HepG2 (cell line): Measurements from ENCODE around the gene KIF15. TPM values are rescaled to one million over a fixed set of nuclear protein-coding genes. Genes with fewer than 3 reads are reported as not detected.

ENCODE experiments used
- ATAC-seq: fragments of 200-7000 bp; cut with Tn5 transposase; 3 replicates; pipeline ENCODE4 v1.9.1; 2020; ENCODE audit warnings: mild to moderate bottlenecking, moderate library complexity
- BruUV-seq: library from RNA; stranded (reverse); fragments of 400-500 nt; replicated peaks from 2 replicates; lab custom pipeline; 2021; lab: Mats Ljungman, UMichigan
- CTCF ChIA-PET: fragments of 300-600 bp; formaldehyde crosslinking; extraction: SDS; loops from one replicate; lab custom pipeline; 2021; ENCODE audit warnings: low total read pairs, inconsistent platforms, low intra/inter-chr PET ratio; lab: Yijun Ruan, JAX
- POLR2A ChIA-PET: fragments of 350-600 bp; sonication (Branson Sonifier 250); formaldehyde crosslinking; loops from one replicate; lab custom pipeline; 2020; ENCODE audit warnings: antibody characterized with exemption, inconsistent platforms; lab: Yijun Ruan, JAX
- DNase-seq: peaks from one replicate; pipeline ENCODE4 v3.0.0-alpha.2; 2015; ENCODE audit warnings: low spot score
- FAIRE-seq: peaks from 3 replicates; lab custom pipeline; 2011; peaks lifted over from hg19 to GRCh38; lab: Jason Lieb, UNC
- H2AFZ ChIP-seq: one replicate; pipeline ENCODE4 v1.6.1; 2011; ENCODE audit warnings: low read length, inconsistent platforms
- H3K27ac ChIP-seq: fragments of 300-600 bp; 3 replicates; pipeline ENCODE4 v1.8.0; 2011; ENCODE audit warnings: mixed run types, mild to moderate bottlenecking, mixed read lengths, low read length, inconsistent platforms; ENCODE audit not compliant: insufficient read depth; ENCODE audit errors: extremely low read length
- H3K27me3 ChIP-seq, 2 experiments: fragments of 200-600 bp in 1 of 2; 2 replicates in 1 of 2; 3 replicates in 1 of 2; pipeline versions ENCODE4 v1.6.0 to v1.8.0; 2011; ENCODE audit warnings: low read length in 2 of 2, mild to moderate bottlenecking in 2 of 2, moderate library complexity in 2 of 2, inconsistent platforms in 1 of 2; ENCODE audit not compliant: insufficient read depth in 2 of 2, control insufficient read depth in 1 of 2
- H3K36me3 ChIP-seq, 2 experiments: fragments of 200-600 bp in 1 of 2; replicated peaks in 1 of 2; 2 replicates in 1 of 2; 3 replicates in 1 of 2; pipeline versions ENCODE4 v1.5.1 to v1.8.0; 2011; ENCODE audit warnings: low read length in 2 of 2, inconsistent platforms in 1 of 2; ENCODE audit not compliant: insufficient read depth in 2 of 2, control insufficient read depth in 1 of 2
- H3K4me1 ChIP-seq: 2 replicates; pipeline ENCODE4 v1.5.1; 2012; ENCODE audit warnings: low read length, inconsistent platforms; ENCODE audit not compliant: insufficient read depth
- H3K4me2 ChIP-seq: 2 replicates; pipeline ENCODE4 v1.6.0; 2011; ENCODE audit warnings: low read depth, low read length, inconsistent platforms
- H3K4me3 ChIP-seq, 3 experiments: fragments of 200-600 bp in 1 of 3; sonication (generic), shearing (Covaris generic) in 1 of 3; replicated peaks in 1 of 3; 2 replicates each; pipeline ENCODE4 v1.5.1; 2011 to 2016; ENCODE audit warnings: low read length in 3 of 3, inconsistent platforms in 2 of 3, low read depth in 2 of 3, mild to moderate bottlenecking in 2 of 3, control low read depth in 1 of 3, mixed read lengths in 1 of 3; ENCODE audit not compliant: insufficient read depth in 1 of 3
- H3K79me2 ChIP-seq: one replicate; pipeline ENCODE4 v1.6.1; 2011; ENCODE audit warnings: low read length, inconsistent platforms; ENCODE audit not compliant: insufficient read depth
- H3K9ac ChIP-seq: 2 replicates; pipeline ENCODE4 v1.6.0; 2011; ENCODE audit warnings: mild to moderate bottlenecking, low read depth, low read length, inconsistent platforms; ENCODE audit not compliant: insufficient read depth
- H3K9me3 ChIP-seq: 2 replicates; pipeline ENCODE4 v1.5.1; 2012; ENCODE audit warnings: mild to moderate bottlenecking, low read length
- H4K20me1 ChIP-seq: 2 replicates; pipeline ENCODE4 v1.6.0; 2011; ENCODE audit warnings: inconsistent platforms, mild to moderate bottlenecking, low read length, moderate library complexity; ENCODE audit not compliant: insufficient read depth
- BCL6 ChIP-seq: IDR thresholded peaks from 2 replicates; pipeline ENCODE4 v1.6.1; 2016; ENCODE audit warnings: missing genetic modification reagents, missing compliant biosample characterization
- BHLHE40 ChIP-seq: IDR thresholded peaks from 2 replicates; pipeline ENCODE4 v1.6.1; 2011; ENCODE audit warnings: low read length, improper control_type of control experiment
- FOXA1 ChIP-seq, 2 experiments: fragments of 450-650 bp in 1 of 2; sonication (generic) in 1 of 2; formaldehyde crosslinking in 1 of 2; IDR thresholded peaks; 2 replicates each; pipeline versions ENCODE4 v1.4.0 to v1.6.1; 2016 to 2020; ENCODE audit warnings: missing genetic modification reagents in 1 of 2
- FOXA3 ChIP-seq: IDR thresholded peaks from 2 replicates; pipeline ENCODE4 v1.6.1; 2016; ENCODE audit warnings: missing genetic modification reagents, missing compliant biosample characterization
- FOXP1 ChIP-seq, 2 experiments: fragments of 450-650 bp in 1 of 2; IDR thresholded peaks; 2 replicates each; pipeline ENCODE4 v1.6.1; 2017 to 2018; ENCODE audit warnings: antibody characterized with exemption in 1 of 2
- HDAC1 ChIP-seq: sonication (generic); formaldehyde crosslinking; IDR thresholded peaks from 2 replicates; pipeline ENCODE4 v1.5.1; 2020; ENCODE audit warnings: mild to moderate bottlenecking, missing genetic modification reagents
- HDAC6 ChIP-seq: fragments of 200-600 bp; sonication (generic); IDR thresholded peaks from 2 replicates; pipeline ENCODE4 v1.7.0; 2017; ENCODE audit warnings: mild to moderate bottlenecking, antibody characterized with exemption, low read length, low read depth
- HIC2 ChIP-seq: sonication (generic); formaldehyde crosslinking; IDR thresholded peaks from 2 replicates; pipeline ENCODE4 v1.9.0; 2022; ENCODE audit warnings: low read depth, missing genetic modification reagents
- USF2 ChIP-seq, 2 experiments: sonication (generic) in 1 of 2; formaldehyde crosslinking in 1 of 2; IDR thresholded peaks; 2 replicates each; pipeline versions ENCODE4 v1.5.1 to v1.6.1; 2011 to 2020; ENCODE audit warnings: borderline replicate concordance in 1 of 2, low read depth in 1 of 2, low read length in 1 of 2, mild to moderate bottlenecking in 1 of 2, missing genetic modification reagents in 1 of 2, moderate library complexity in 1 of 2
- ZBTB38 ChIP-seq: sonication (generic); formaldehyde crosslinking; IDR thresholded peaks from 2 replicates; pipeline ENCODE4 v1.5.1; 2020; ENCODE audit warnings: mild to moderate bottlenecking, missing genetic modification reagents
- ZNF296 ChIP-seq: sonication (generic); formaldehyde crosslinking; conservative IDR thresholded peaks from 2 replicates; pipeline ENCODE4 v1.5.0; 2020; ENCODE audit warnings: mild to moderate bottlenecking, missing genetic modification reagents
- WGBS: methylation state at CpG from one replicate; pipeline ENCODE4 v1.1.6; 2017; ENCODE audit warnings: low lambda C conversion rate; 5-methylcytosine and 5-hydroxymethylcytosine counted together
- in situ Hi-C: cut with HindIII; loops from 2 replicates; pipeline ENCODE4 v1.10.0; 2017; ENCODE audit warnings: low pct_unique_long_range_greater_than_20kb; ENCODE audit not compliant: extremely low pct_ligation_motif_present
- intact Hi-C: fragments of 100-400 bp; cut with micrococcal nuclease; formaldehyde crosslinking; loops from one replicate; pipeline ENCODE4 v1.10.0; 2022; ENCODE audit not compliant: unreplicated experiment
- polyA plus RNA-seq, 8 experiments: library from polyadenylated mRNA; depleted of rRNA in 3 of 8; stranded (reverse) in 7 of 8; unstranded in 1 of 8; fragments of >200 nt; fragmentation: Illumina TruSeq in 4 of 8; extraction: Trizol in 4 of 8; gene quantifications; 2 replicates each; pipeline versions ENCODE4 v1.2.1 to v1.2.3, GENCODE V29; 2011 to 2016; ENCODE audit warnings: low read depth in 4 of 8, missing spikeins in 1 of 8, mixed read lengths in 1 of 8; ENCODE audit not compliant: insufficient read depth in 1 of 8
- total RNA-seq, 5 experiments: library from RNA; depleted of rRNA; stranded (reverse); fragments of >200 nt; fragmentation: Illumina TruSeq; extraction: Trizol; gene quantifications; 2 replicates each; pipeline ENCODE4 v1.2.3, GENCODE V29; 2016; ENCODE audit warnings: low read depth in 1 of 5

Gene KIF15
- total and polyA plus RNA-seq, 2 of the 13 experiments (the other 11 are each of a cell fraction or from before 2014, with no cell fraction given): 4.8 to 33.8 TPM

GRCh38 chr3:44870375-44871061 is 108.9 kb downstream of the KIF15 start:
- peak; percentile 84 for ATAC-seq
- ChIA-PET CTCF (no interaction called here), POLR2A (no interaction called here)
- no peak overlapping the region for H2AFZ ChIP-seq
- no peaks in the 10 kb centered on the region for H3K79me2 ChIP-seq
- no peak for FAIRE-seq
- H4K20me1 ChIP-seq: no peaks in the 10 kb centered on the region
- H3K4me1 ChIP-seq: peaks cover 8% of the 10 kb centered on the region
- H3K4me3 ChIP-seq: no peak overlapping the region
- WGBS: 37% methylated on average over 8 of the region's 8 CpGs
- H3K9ac ChIP-seq: no peak overlapping the region
- H3K27me3 ChIP-seq: no peaks in the 10 kb centered on the region
- TF ChIP-seq HDAC6 (no peak), HDAC1 (CRISPR knock-in tag) (no peak), FOXA3 (CRISPR knock-in tag) (peak; percentile 51), HIC2 (CRISPR knock-in tag) (0 out of 2 replicates have a peak, but pooled peaks have one; percentile 36), FOXP1 (IDR thresholded peaks at IDR 0.05) (no peak), FOXP1 (CRISPR knock-in tag; IDR thresholded peaks at IDR 0.05) (peak; percentile 49; the same call in 1 of the 2 replicates), BCL6 (peak; percentile 23; the same call in 1 of the 2 replicates), ZNF296 (CRISPR knock-in tag) (no peak), ZBTB38 (CRISPR knock-in tag) (no peak), FOXA1 (IDR thresholded peaks at IDR 0.05) (no peak), FOXA1 (CRISPR knock-in tag; IDR thresholded peaks at IDR 0.05) (peak; percentile 46), BHLHE40 (peak; percentile 82), USF2 (IDR thresholded peaks at IDR 0.05; ENCODE audit: low read depth, low read length) (peak; percentile 58), USF2 (CRISPR knock-in tag; IDR thresholded peaks at IDR 0.05; ENCODE audit: borderline replicate concordance) (peak; percentile 40; the same call in 1 of the 2 replicates)
- DNase-seq: peak; percentile 44
- intact Hi-C loops: no loop called here
- H3K4me2 ChIP-seq: no peak overlapping the region
- no peaks in the 10 kb centered on the region; a peak in 1 of 5 replicates for H3K36me3 ChIP-seq
- in situ Hi-C loops: no loop called here
- no TSS peak for BruUV-seq
- no peaks in the 10 kb centered on the region for H3K9me3 ChIP-seq
- H3K27ac ChIP-seq: no peak overlapping the region
